Caco-2 (cell line): ENCODE results near the gene CHGA. TPM values are rescaled to one million over a fixed set of nuclear protein-coding genes. Genes with fewer than 3 reads are reported as not detected.

ENCODE experiments used
- BruUV-seq: library from RNA; stranded (reverse); fragments of 400-500 nt; replicated peaks from 2 replicates; lab custom pipeline; 2021; lab: Mats Ljungman, UMichigan
- CTCF ChIA-PET: fragments of 300-600 bp; sonication (Branson Sonifier 250); formaldehyde crosslinking; loops from one replicate; lab custom pipeline; 2022; ENCODE audit warnings: antibody characterized with exemption; lab: Charles Lee
- POLR2A ChIA-PET: fragments of 300-600 bp; sonication (Branson Sonifier 250); formaldehyde crosslinking; loops from one replicate; lab custom pipeline; 2022; ENCODE audit warnings: antibody characterized with exemption; lab: Charles Lee
- DNase-seq, 2 experiments: peaks; one replicate each; pipeline versions ENCODE4 v3.0.0 to v3.0.0-alpha.2; 2020 to 2022
- H3K27me3 ChIP-seq: replicated peaks from 2 replicates; pipeline ENCODE4 v1.6.0; 2011; ENCODE audit warnings: low read length; ENCODE audit not compliant: control insufficient read depth, insufficient read depth
- H3K36me3 ChIP-seq: 2 replicates; pipeline ENCODE4 v1.5.1; 2011; ENCODE audit warnings: low read length; ENCODE audit not compliant: control insufficient read depth, insufficient read depth
- H3K4me1 ChIP-seq: fragments of 250-450 bp; sonication (Bioruptor Pico); 2 replicates; pipeline ENCODE4 v1.5.1; 2020; ENCODE audit warnings: mild to moderate bottlenecking
- H3K4me3 ChIP-seq: 2 replicates; pipeline ENCODE4 v1.5.1; 2011; ENCODE audit warnings: low read depth, mild to moderate bottlenecking, control low read depth, low read length
- H3K9me3 ChIP-seq: fragments of 250-450 bp; sonication (Bioruptor Pico); 2 replicates; pipeline ENCODE4 v1.5.1; 2020; ENCODE audit warnings: mild to moderate bottlenecking, moderate library complexity
- H3K27ac Mint-ChIP-seq: one replicate; pipeline ENCODE4 v1.8.0; 2022; ENCODE audit warnings: mixed read lengths; ENCODE audit not compliant: unreplicated experiment
- H3K27me3 Mint-ChIP-seq: one replicate; pipeline ENCODE4 v1.8.0; 2022; ENCODE audit warnings: mixed read lengths; ENCODE audit not compliant: insufficient read depth, unreplicated experiment
- H3K36me3 Mint-ChIP-seq: one replicate; pipeline ENCODE4 v1.8.0; 2022; ENCODE audit warnings: mild to moderate bottlenecking, mixed read lengths; ENCODE audit not compliant: insufficient read depth, unreplicated experiment
- H3K4me1 Mint-ChIP-seq: one replicate; pipeline ENCODE4 v1.8.0; 2022; ENCODE audit warnings: low read depth, mixed read lengths; ENCODE audit not compliant: unreplicated experiment
- H3K4me3 Mint-ChIP-seq: one replicate; pipeline ENCODE4 v1.8.0; 2022; ENCODE audit warnings: mild to moderate bottlenecking, moderate library complexity, mixed read lengths; ENCODE audit not compliant: unreplicated experiment
- H3K9me3 Mint-ChIP-seq: one replicate; pipeline ENCODE4 v1.8.0; 2022; ENCODE audit warnings: mixed read lengths; ENCODE audit not compliant: unreplicated experiment
- CTCF ChIP-seq, 2 experiments: fragments of 200-600 bp in 1 of 2; IDR thresholded peaks; 1 replicate in 1 of 2; 2 replicates in 1 of 2; pipeline versions ENCODE4 v1.5.1 to v1.8.0; 2011 to 2022; ENCODE audit warnings: antibody characterized with exemption in 1 of 2, control low read depth in 1 of 2, inconsistent platforms in 1 of 2, low read depth in 1 of 2, low read length in 1 of 2, mild to moderate bottlenecking in 1 of 2, moderate library complexity in 1 of 2; ENCODE audit not compliant: insufficient read depth in 1 of 2, severe bottlenecking in 1 of 2, unreplicated experiment in 1 of 2
- intact Hi-C: fragments of 100-400 bp; cut with micrococcal nuclease; formaldehyde crosslinking; loops from one replicate; pipeline ENCODE4 v1.10.0; 2022; ENCODE audit not compliant: unreplicated experiment
- total RNA-seq: library from RNA; stranded (reverse); gene quantifications from 2 replicates; pipeline ENCODE4 v1.2.3, GENCODE V29; 2022

Gene CHGA
- total RNA-seq, 1 experiment from 2014 or later: not detected

GRCh38 chr14:92959761-92960680 lies 37.1 kb downstream of the CHGA start:
- H3K9me3 ChIP-seq: no peaks in the 10 kb centered on the region
- TF ChIP-seq CTCF (IDR thresholded peaks at IDR 0.05; ENCODE audit: insufficient read depth in 1 of 2, low read depth in 1 of 2, low read length in 1 of 2, severe bottlenecking in 1 of 2, unreplicated experiment in 1 of 2): no peak
- H3K27me3 Mint-ChIP-seq: no peaks in the 10 kb centered on the region
- H3K9me3 Mint-ChIP-seq: no peaks in the 10 kb centered on the region
- ChIA-PET POLR2A (no interaction called here), CTCF (no interaction called here)
- H3K4me3 Mint-ChIP-seq: no peak overlapping the region
- BruUV-seq: no TSS peak
- DNase-seq: no peak
- H3K4me1 ChIP-seq: no peaks in the 10 kb centered on the region
- H3K27me3 ChIP-seq: no peaks in the 10 kb centered on the region
- no peak overlapping the region for H3K4me3 ChIP-seq
- no peak overlapping the region for H3K27ac Mint-ChIP-seq
- H3K4me1 Mint-ChIP-seq: no peaks in the 10 kb centered on the region
- no peaks in the 10 kb centered on the region; the same call in 1 of the 2 replicates for H3K36me3 ChIP-seq
- H3K36me3 Mint-ChIP-seq: peaks cover 7% of the 10 kb centered on the region
- intact Hi-C loops: loop anchor here (10.0 kb wide), 1 partner anchor 75 kb away; no protein-coding TSS in a partner anchor

GRCh38 chr14:92960706-92961566 lies 38.0 kb downstream of the CHGA start:
- CTCF ChIA-PET: no interaction called here
- no peak overlapping the region for H3K4me3 Mint-ChIP-seq

More at GRCh38 chr14:92960706-92961566, 38.0 kb downstream of the CHGA start:
- no peak for DNase-seq
- H3K27me3 ChIP-seq: no peaks in the 10 kb centered on the region
- BruUV-seq: no TSS peak
- no peak for TF ChIP-seq CTCF (IDR thresholded peaks at IDR 0.05; ENCODE audit: insufficient read depth in 1 of 2, low read depth in 1 of 2, low read length in 1 of 2, severe bottlenecking in 1 of 2, unreplicated experiment in 1 of 2)
- no peak overlapping the region for H3K4me3 ChIP-seq
- Mint-ChIP-seq H3K9me3 (no peaks in the 10 kb centered on the region), H3K36me3 (peaks cover 7% of the 10 kb centered on the region), H3K27ac (no peak overlapping the region), H3K27me3 (no peaks in the 10 kb centered on the region), H3K4me1 (no peaks in the 10 kb centered on the region)
- intact Hi-C loops: loop anchor here (10.0 kb wide), 1 partner anchor 74 kb away; no protein-coding TSS in a partner anchor
- no peaks in the 10 kb centered on the region; the same call in 1 of the 2 replicates for H3K36me3 ChIP-seq
- no peaks in the 10 kb centered on the region for H3K9me3 ChIP-seq
- H3K4me1 ChIP-seq: no peaks in the 10 kb centered on the region
- POLR2A ChIA-PET: no interaction called here
